ENCODE data around the gene PCSK5. TPM values are rescaled to one million over a fixed set of nuclear protein-coding genes. Genes with fewer than 3 reads are reported as not detected.
"Not testable (repeated sequence)": the region's sequence is repeated elsewhere in the genome, so short reads cannot be mapped to it uniquely, and the experiment has no call there.

Gene PCSK5
- total RNA-seq, 6 experiments from 2014 or later = 1.4 to 5.8 (median 3.5) TPM

GRCh38 chr9:75893106-75893505 lies 2.6 kb downstream of the PCSK5 start:
- peak overlapping the region in 1 of 3 donors; percentile 91 for H3K4me3 ChIP-seq
- DNase-seq (no peak), ATAC-seq (no peak)
- no peaks in the 10 kb centered on the region for H3K27me3 ChIP-seq
- H3K9me3 ChIP-seq = no peaks in the 10 kb centered on the region
- WGBS (ENCODE audit: insufficient coverage, low coverage, low lambda C conversion rate, missing lambda C conversion rate) = 53% methylated on average over 3 of the region's 3 CpGs
- TF ChIP-seq CTCF (IDR thresholded peaks at IDR 0.05) = no peak
- no peak for TF ChIP-seq POLR2A (IDR thresholded peaks at IDR 0.05)
- no peak overlapping the region for H3K27ac ChIP-seq
- intact Hi-C loops (cut with DNase I) = no loop called here
- peaks cover 0 to 5% (median 0%) of the 10 kb centered on the region in 4 donors for H3K4me1 ChIP-seq
- no peaks in the 10 kb centered on the region for H3K36me3 ChIP-seq

- 72% methylated on average over 3 of the region's 3 CpGs for WGBS (ENCODE audit: insufficient coverage, low coverage, low lambda C conversion rate, missing lambda C conversion rate)
- H3K27me3 ChIP-seq = no peaks in the 10 kb centered on the region
- TF ChIP-seq CTCF (IDR thresholded peaks at IDR 0.05) (no peak), POLR2A (IDR thresholded peaks at IDR 0.05) (no peak)
- no peak overlapping the region for H3K27ac ChIP-seq
- H3K4me3 ChIP-seq = no peak overlapping the region
- DNase-seq = no peak
- no peaks in the 10 kb centered on the region for H3K9me3 ChIP-seq
- intact Hi-C loops (cut with DNase I) = no loop called here
- peaks cover 0 to 2% (median 0%) of the 10 kb centered on the region in 4 donors for H3K4me1 ChIP-seq
- ATAC-seq = no peak
- no peaks in the 10 kb centered on the region for H3K36me3 ChIP-seq
Observed at GRCh38 chr9:75894566-75894965, 4.1 kb downstream of the PCSK5 start.

- TF ChIP-seq POLR2A (IDR thresholded peaks at IDR 0.05) (no peak), CTCF (IDR thresholded peaks at IDR 0.05) (no peak)
Observed at GRCh38 chr9:75895112-75895511, 4.6 kb downstream of the PCSK5 start.

GRCh38 chr9:75896193-75896592 lies 5.7 kb downstream of the PCSK5 start:
- no peak for DNase-seq
- Histone ChIP-seq H3K27me3 (no peaks in the 10 kb centered on the region), H3K27ac (no peak overlapping the region), H3K9me3 (no peaks in the 10 kb centered on the region), H3K36me3 (no peaks in the 10 kb centered on the region), H3K4me1 (no peaks in the 10 kb centered on the region), H3K4me3 (no peak overlapping the region)
- peak; percentile 48 to 62 (median 56) for ATAC-seq
- TF ChIP-seq CTCF (IDR thresholded peaks at IDR 0.05) = no peak
- no peak for TF ChIP-seq POLR2A (IDR thresholded peaks at IDR 0.05)
- intact Hi-C loops (cut with DNase I) = no loop called here
- 55% methylated on average over 3 of the region's 3 CpGs for WGBS (ENCODE audit: insufficient coverage, low coverage, low lambda C conversion rate, missing lambda C conversion rate)

More at GRCh38 chr9:75895112-75895511, 4.6 kb downstream of the PCSK5 start:
- intact Hi-C loops (cut with DNase I) = no loop called here
- no peaks in the 10 kb centered on the region for H3K9me3 ChIP-seq
- no peak overlapping the region for H3K27ac ChIP-seq
- ATAC-seq = no peak
- H3K27me3 ChIP-seq = no peaks in the 10 kb centered on the region
- 79% methylated on average over 3 of the region's 3 CpGs for WGBS (ENCODE audit: insufficient coverage, low coverage, low lambda C conversion rate, missing lambda C conversion rate)
- DNase-seq = no peak
- no peaks in the 10 kb centered on the region for H3K36me3 ChIP-seq
- H3K4me3 ChIP-seq = no peak overlapping the region
- no peaks in the 10 kb centered on the region for H3K4me1 ChIP-seq

- H3K36me3 ChIP-seq; H3K4me1 ChIP-seq; H3K27ac ChIP-seq; ATAC-seq; H3K27me3 ChIP-seq; DNase-seq; intact Hi-C loops (cut with DNase I); H3K9me3 ChIP-seq; H3K4me3 ChIP-seq: not testable (repeated sequence)
- WGBS (ENCODE audit: insufficient coverage, low coverage, low lambda C conversion rate, missing lambda C conversion rate) = 39% methylated on average over 6 of the region's 7 CpGs
Observed at GRCh38 chr9:75900893-75901524, 10.5 kb downstream of the PCSK5 start.

All from right lobe of liver (tissue), 6 donors.